ENCODE measurements around the gene PPP3CA.
"Not testable (repeated sequence)": the region's sequence is repeated elsewhere in the genome, so short reads cannot be mapped to it uniquely, and the experiment has no call there.

Gene PPP3CA

GRCh38 chr4:101211146-101211553 lies 136.2 kb downstream of the PPP3CA start:
- DNase-seq (ENCODE audit: low read depth) = no peak

- DNase-seq (ENCODE audit: low read depth) = no peak
Observed at GRCh38 chr4:101210331-101210730, 137.0 kb downstream of the PPP3CA start.

- no peak for DNase-seq (ENCODE audit: low read depth)
Observed at GRCh38 chr4:101208171-101208570, 139.2 kb downstream of the PPP3CA start.

- peak; percentile 49 for DNase-seq (ENCODE audit: low read depth)
Observed at GRCh38 chr4:101205916-101206315, 141.4 kb downstream of the PPP3CA start.

GRCh38 chr4:101201421-101201820 lies 145.9 kb downstream of the PPP3CA start:
- no peak for DNase-seq (ENCODE audit: low read depth)

GRCh38 chr4:101200561-101200960 lies 146.8 kb downstream of the PPP3CA start:
- no peak for DNase-seq (ENCODE audit: low read depth)

GRCh38 chr4:101199507-101200285 lies 147.6 kb downstream of the PPP3CA start:
- DNase-seq (ENCODE audit: low read depth) = no peak

- no peak for DNase-seq (ENCODE audit: low read depth)
Observed at GRCh38 chr4:101198682-101199339, 148.5 kb downstream of the PPP3CA start.

GRCh38 chr4:101197350-101197749 lies 150.0 kb downstream of the PPP3CA start:
- no peak for DNase-seq (ENCODE audit: low read depth)

- DNase-seq (ENCODE audit: low read depth) = no peak
Observed at GRCh38 chr4:101192244-101192643, 155.1 kb downstream of the PPP3CA start.

- peak; percentile 17 for DNase-seq (ENCODE audit: low read depth)
Observed at GRCh38 chr4:101191302-101192098, 155.8 kb downstream of the PPP3CA start.

GRCh38 chr4:101190751-101191150 lies 156.6 kb downstream of the PPP3CA start:
- no peak for DNase-seq (ENCODE audit: low read depth)

GRCh38 chr4:101188906-101189305 lies 158.4 kb downstream of the PPP3CA start:
- DNase-seq (ENCODE audit: low read depth) = no peak

GRCh38 chr4:101187841-101188240 lies 159.5 kb downstream of the PPP3CA start:
- DNase-seq (ENCODE audit: low read depth) = no peak

GRCh38 chr4:101186567-101187184 lies 160.7 kb downstream of the PPP3CA start:
- DNase-seq (ENCODE audit: low read depth) = no peak

GRCh38 chr4:101184668-101185067 lies 162.7 kb downstream of the PPP3CA start:
- no peak for DNase-seq (ENCODE audit: low read depth)

- DNase-seq (ENCODE audit: low read depth) = no peak
Observed at GRCh38 chr4:101183666-101184373, 163.5 kb downstream of the PPP3CA start.

GRCh38 chr4:101183221-101183620 lies 164.1 kb downstream of the PPP3CA start:
- no peak for DNase-seq (ENCODE audit: low read depth)

- DNase-seq (ENCODE audit: low read depth) = not testable (repeated sequence)
Observed at GRCh38 chr4:101182688-101183087, 164.6 kb downstream of the PPP3CA start.

GRCh38 chr4:101178731-101179130 lies 168.6 kb downstream of the PPP3CA start:
- DNase-seq (ENCODE audit: low read depth) = no peak

GRCh38 chr4:101177154-101177553 lies 170.2 kb downstream of the PPP3CA start:
- DNase-seq (ENCODE audit: low read depth) = no peak
